OCI-M1 (cell line): ENCODE measurements around the gene SELENBP1.
"Not testable (repeated sequence)": the region's sequence is repeated elsewhere in the genome, so short reads cannot be mapped to it uniquely, and the experiment has no call there.

Experiments used
- DNase-seq: peaks from one replicate; lab custom pipeline; 2025; lab: John Stamatoyannopoulos, UW

The SELENBP1 gene

GRCh38 chr1:151372058-151372934, at the start of gene SELENBP1:
TSS of gene SELENBP1 (minus strand) at chr1:151372705. CDS start at chr1:151372641, 64 bp downstream.
- peak; percentile 57 for DNase-seq

GRCh38 chr1:151419819-151420218, 47.3 kb upstream of the SELENBP1 start:
- DNase-seq = no peak

GRCh38 chr1:151418081-151418480, 45.6 kb upstream of the SELENBP1 start:
- DNase-seq = no peak

GRCh38 chr1:151416231-151416630, 43.7 kb upstream of the SELENBP1 start:
- DNase-seq = no peak

GRCh38 chr1:151411884-151412283, 39.4 kb upstream of the SELENBP1 start:
- no peak for DNase-seq

- DNase-seq = no peak
Observed at GRCh38 chr1:151408891-151409290, 36.4 kb upstream of the SELENBP1 start.

- DNase-seq = no peak
Observed at GRCh38 chr1:151407304-151407703, 34.8 kb upstream of the SELENBP1 start.

- no peak for DNase-seq
Observed at GRCh38 chr1:151406176-151406575, 33.7 kb upstream of the SELENBP1 start.

GRCh38 chr1:151405187-151405951, 32.9 kb upstream of the SELENBP1 start:
- no peak for DNase-seq

- DNase-seq = no peak
Observed at GRCh38 chr1:151403612-151404011, 31.1 kb upstream of the SELENBP1 start.

GRCh38 chr1:151402764-151403163, 30.3 kb upstream of the SELENBP1 start:
- no peak for DNase-seq

GRCh38 chr1:151401860-151402259, 29.4 kb upstream of the SELENBP1 start:
- no peak for DNase-seq

- no peak for DNase-seq
Observed at GRCh38 chr1:151401125-151401788, 28.8 kb upstream of the SELENBP1 start.

- peak; percentile 97 for DNase-seq
Observed at GRCh38 chr1:151399324-151400171, 27.0 kb upstream of the SELENBP1 start, which contains the start of gene PSMB4. TSS of gene PSMB4 (plus strand) at chr1:151399573. CDS start at chr1:151399588, 15 bp downstream.

- DNase-seq = not testable (repeated sequence)
Observed at GRCh38 chr1:151396265-151396664, 23.8 kb upstream of the SELENBP1 start.

- no peak for DNase-seq
Observed at GRCh38 chr1:151393583-151393982, 21.1 kb upstream of the SELENBP1 start.

- DNase-seq = no peak
Observed at GRCh38 chr1:151391079-151391563, 18.6 kb upstream of the SELENBP1 start.

GRCh38 chr1:151390221-151391078, 17.9 kb upstream of the SELENBP1 start:
- DNase-seq = not testable (repeated sequence)

- DNase-seq = no peak
Observed at GRCh38 chr1:151386002-151386401, 13.5 kb upstream of the SELENBP1 start.

GRCh38 chr1:151384584-151384983, 12.1 kb upstream of the SELENBP1 start:
- peak; percentile 44 for DNase-seq
